Measurements from ENCODE around the gene NUDT17.

- no peak for TF ChIP-seq EZH2phosphoT487 (IDR thresholded peaks at IDR 0.05; ENCODE audit: insufficient read depth, low read depth)
- TF ChIP-seq EZH2 (IDR thresholded peaks at IDR 0.05; ENCODE audit: insufficient read depth, poor library complexity, severe bottlenecking) = no peak
Observed at GRCh38 chr1:145889722-145890121, 44.3 kb downstream of the NUDT17 start.
